WERI-Rb-1 (cell line): ENCODE measurements around the gene PYGL.
"Not testable (repeated sequence)": the region's sequence is repeated elsewhere in the genome, so short reads cannot be mapped to it uniquely, and the experiment has no call there.

Experiments
- DNase-seq: peaks from one replicate; pipeline ENCODE4 v3.0.0-alpha.2; 2020
- H3K27ac ChIP-seq: fragments of 250-450 bp; sonication (Bioruptor Pico); 2 replicates; pipeline ENCODE4 v1.5.1; 2020; ENCODE audit warnings: mild to moderate bottlenecking, moderate library complexity
- H3K27me3 ChIP-seq: fragments of 250-450 bp; sonication (Bioruptor Pico); 2 replicates; pipeline ENCODE4 v1.5.1; 2021; ENCODE audit warnings: mild to moderate bottlenecking, low read depth, moderate library complexity; ENCODE audit not compliant: insufficient read depth, severe bottlenecking
- H3K36me3 ChIP-seq: fragments of 250-450 bp; sonication (Bioruptor Pico); 2 replicates; pipeline ENCODE4 v1.5.1; 2020; ENCODE audit warnings: mild to moderate bottlenecking, moderate library complexity
- H3K4me3 ChIP-seq: 2 replicates; pipeline ENCODE4 v1.5.1; 2011; ENCODE audit warnings: low read depth, mild to moderate bottlenecking, control low read depth, low read length
- H3K9me3 ChIP-seq: fragments of 250-450 bp; sonication (Bioruptor Pico); 2 replicates; pipeline ENCODE4 v1.5.1; 2021; ENCODE audit warnings: mild to moderate bottlenecking, moderate library complexity; ENCODE audit not compliant: severe bottlenecking
- TF ChIP-seq, protein P1 (sequence below): IDR thresholded peaks from 2 replicates; pipeline ENCODE4 v1.5.1; 2011; ENCODE audit warnings: low read depth, mild to moderate bottlenecking, control low read depth, inconsistent platforms, low read length

The PYGL gene

DNA sequence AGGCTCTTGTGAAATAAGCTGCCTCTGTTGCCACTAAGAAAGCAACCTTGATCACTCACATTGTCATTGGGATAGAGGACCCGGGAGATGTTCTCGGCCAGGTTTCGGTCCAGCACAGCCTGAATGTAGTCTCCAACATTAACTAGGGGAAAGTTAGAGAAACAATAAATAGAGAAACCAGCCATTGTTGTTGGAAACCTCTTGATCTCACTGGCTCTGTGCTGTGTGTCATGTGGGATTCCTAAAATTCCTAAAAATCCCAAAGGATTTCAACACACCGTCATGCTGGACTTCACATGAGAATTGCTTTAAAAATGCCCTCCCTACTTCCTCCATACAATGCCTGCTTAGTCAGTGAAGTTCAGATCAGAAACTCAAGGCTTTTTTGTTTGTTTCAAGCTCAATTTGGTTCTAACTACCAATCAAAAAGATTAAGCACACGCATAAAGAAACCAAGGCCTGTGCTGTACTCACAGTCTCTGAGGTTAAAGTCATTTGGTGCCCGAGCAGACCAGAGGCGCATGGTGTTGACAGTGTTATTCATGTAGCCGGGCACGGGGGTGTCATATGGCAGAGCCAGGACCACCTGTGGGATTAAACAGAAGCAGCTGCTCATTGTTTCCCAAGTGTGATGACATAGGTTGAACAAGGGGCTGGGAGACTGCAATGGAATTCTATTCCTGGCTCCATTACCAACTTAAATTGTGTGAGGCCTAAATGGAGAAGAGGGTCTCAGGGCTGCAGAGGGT is 23.6 kb downstream of the PYGL start:
- no peak for DNase-seq
- no peak overlapping the region for H3K4me3 ChIP-seq
- H3K36me3 ChIP-seq = no peaks in the 10 kb centered on the region
- no peaks in the 10 kb centered on the region for H3K27me3 ChIP-seq
- no peak overlapping the region for H3K27ac ChIP-seq
- no peaks in the 10 kb centered on the region for H3K9me3 ChIP-seq
- TF ChIP-seq, protein P1, sequence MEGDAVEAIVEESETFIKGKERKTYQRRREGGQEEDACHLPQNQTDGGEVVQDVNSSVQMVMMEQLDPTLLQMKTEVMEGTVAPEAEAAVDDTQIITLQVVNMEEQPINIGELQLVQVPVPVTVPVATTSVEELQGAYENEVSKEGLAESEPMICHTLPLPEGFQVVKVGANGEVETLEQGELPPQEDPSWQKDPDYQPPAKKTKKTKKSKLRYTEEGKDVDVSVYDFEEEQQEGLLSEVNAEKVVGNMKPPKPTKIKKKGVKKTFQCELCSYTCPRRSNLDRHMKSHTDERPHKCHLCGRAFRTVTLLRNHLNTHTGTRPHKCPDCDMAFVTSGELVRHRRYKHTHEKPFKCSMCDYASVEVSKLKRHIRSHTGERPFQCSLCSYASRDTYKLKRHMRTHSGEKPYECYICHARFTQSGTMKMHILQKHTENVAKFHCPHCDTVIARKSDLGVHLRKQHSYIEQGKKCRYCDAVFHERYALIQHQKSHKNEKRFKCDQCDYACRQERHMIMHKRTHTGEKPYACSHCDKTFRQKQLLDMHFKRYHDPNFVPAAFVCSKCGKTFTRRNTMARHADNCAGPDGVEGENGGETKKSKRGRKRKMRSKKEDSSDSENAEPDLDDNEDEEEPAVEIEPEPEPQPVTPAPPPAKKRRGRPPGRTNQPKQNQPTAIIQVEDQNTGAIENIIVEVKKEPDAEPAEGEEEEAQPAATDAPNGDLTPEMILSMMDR = no peak

DNA sequence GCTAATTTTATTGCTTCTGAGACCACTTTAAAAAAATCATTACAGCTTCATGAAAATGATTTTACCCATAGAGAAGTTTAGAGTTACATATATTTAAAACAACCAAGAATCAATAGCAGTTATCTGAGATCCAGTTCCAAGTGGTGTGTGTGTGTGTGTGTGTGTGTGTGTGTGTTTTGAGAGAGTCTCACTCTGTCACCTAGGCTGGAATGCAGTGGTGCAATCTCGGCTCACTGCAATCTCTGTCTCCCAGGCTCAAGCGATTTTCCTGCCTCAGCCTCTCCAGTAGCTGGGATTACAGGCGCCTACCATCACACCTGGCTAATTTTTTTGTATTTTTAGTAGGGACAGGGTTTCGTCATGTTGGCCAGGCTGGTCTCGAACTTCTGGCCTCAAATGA is 24.8 kb downstream of the PYGL start:
- not testable (repeated sequence) for H3K4me3 ChIP-seq, H3K9me3 ChIP-seq, H3K27ac ChIP-seq, H3K36me3 ChIP-seq, H3K27me3 ChIP-seq, DNase-seq

DNA sequence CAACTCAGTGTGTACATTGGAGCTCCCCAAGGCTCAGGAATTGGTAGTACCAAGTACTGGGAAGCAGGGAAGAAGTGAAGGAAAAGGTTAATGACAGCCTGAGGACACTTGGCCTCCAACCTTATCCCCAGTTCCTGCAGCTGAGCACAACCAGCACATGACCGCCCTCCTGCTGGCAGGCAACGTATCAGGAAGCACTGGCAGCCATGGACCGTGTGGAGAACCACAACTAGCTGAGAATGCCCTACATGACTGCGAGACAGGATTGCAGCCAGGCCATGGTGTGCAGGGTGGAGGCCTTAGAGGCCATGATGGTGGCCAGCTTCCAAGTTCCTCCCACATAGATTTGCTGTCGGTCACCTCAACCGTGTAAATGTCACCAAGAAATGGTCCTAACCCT is 26.8 kb downstream of the PYGL start:
- Histone ChIP-seq H3K36me3 (no peaks in the 10 kb centered on the region), H3K9me3 (no peaks in the 10 kb centered on the region), H3K27me3 (no peaks in the 10 kb centered on the region), H3K27ac (no peak overlapping the region), H3K4me3 (no peak overlapping the region)
- DNase-seq = no peak
- TF ChIP-seq, protein P1 = 0 out of 2 replicates have a peak, but pooled peaks have one; percentile 5

DNA sequence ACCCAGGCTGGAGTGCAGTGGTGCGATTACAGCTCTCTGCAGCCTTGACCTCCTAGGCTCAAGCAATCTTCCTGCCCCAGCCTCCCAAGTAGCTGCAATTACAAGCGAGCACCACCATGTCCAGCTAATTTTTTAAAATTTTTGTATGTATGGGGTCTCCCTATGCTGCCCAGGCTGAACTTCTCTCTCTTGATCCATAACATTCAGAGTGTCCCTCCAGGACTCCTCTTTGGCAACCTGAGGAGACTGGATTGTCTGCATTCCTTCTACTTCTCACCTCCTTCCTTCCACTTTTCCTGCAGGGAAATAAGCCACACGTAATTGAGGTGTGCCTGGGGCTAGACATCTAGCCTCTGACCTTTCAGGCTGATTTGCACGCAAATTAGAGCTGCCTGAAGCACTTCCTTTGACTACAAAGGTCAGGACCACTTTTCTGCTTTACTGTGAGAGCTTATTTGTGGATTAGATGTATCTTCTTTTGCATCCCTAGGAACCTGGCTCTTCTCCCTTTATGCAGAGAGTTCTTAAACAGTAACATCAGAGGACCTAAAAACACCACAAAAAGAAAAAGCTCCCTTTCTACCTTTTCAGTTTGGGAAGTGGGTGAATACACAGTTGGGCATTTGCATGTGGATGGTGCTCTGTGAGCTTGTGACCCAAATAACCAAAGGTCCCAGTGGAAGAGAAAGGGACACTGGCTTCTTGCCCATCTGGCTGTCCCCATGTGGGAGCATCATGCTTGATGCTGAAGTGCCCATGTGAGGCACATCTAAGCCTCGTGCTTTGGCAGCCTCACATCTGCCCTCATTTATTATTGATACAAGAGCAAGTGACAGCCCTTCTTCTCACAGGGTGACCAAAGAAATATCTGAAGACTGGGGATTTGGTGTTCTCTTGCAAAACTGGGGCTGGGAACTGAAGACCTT is 33.5 kb downstream of the PYGL start:
- no peaks in the 10 kb centered on the region for H3K36me3 ChIP-seq
- H3K9me3 ChIP-seq = no peaks in the 10 kb centered on the region
- DNase-seq = no peak
- H3K27me3 ChIP-seq = no peaks in the 10 kb centered on the region
- H3K4me3 ChIP-seq = no peak overlapping the region
- TF ChIP-seq, protein P1 = no peak
- no peak overlapping the region for H3K27ac ChIP-seq

DNA sequence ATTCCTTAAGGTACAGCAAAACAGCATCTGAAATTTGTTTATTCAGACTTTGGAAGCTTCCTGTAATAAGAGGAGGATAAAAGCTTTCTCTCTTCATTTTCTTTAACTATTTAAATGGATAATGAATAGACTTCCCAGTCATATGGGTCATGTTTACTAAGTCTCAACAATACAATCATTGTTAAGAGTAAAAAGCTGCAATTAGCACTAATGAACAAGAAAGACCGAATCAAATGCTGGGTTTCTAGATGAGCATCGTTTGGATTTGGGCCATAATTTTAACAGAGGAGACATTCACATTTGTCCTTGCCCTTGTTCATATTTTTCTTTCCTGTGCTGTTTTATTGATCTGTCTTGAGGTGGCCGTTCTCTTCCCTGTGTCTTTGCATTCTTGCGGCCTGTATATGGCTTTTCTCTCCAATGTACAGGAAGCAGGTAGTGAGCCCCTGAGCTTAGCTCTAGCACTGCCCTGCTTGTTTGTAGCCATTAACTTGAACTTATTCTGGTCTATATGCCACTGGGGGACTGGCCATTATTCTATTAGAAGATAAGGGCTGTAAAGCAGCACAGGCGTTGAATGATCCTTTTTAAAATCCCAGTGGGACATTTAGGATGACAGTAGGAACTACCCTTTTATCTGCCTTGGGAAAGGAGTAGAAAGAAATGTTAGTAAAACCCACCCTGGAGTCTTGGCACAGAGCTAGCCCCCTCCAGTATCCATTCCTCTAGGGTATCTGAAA is 37.8 kb downstream of the PYGL start:
- no peak overlapping the region for H3K4me3 ChIP-seq
- no peak overlapping the region for H3K27ac ChIP-seq
- no peaks in the 10 kb centered on the region for H3K36me3 ChIP-seq
- H3K27me3 ChIP-seq = no peaks in the 10 kb centered on the region
- no peak for DNase-seq
- TF ChIP-seq, protein P1 = no peak
- no peaks in the 10 kb centered on the region for H3K9me3 ChIP-seq

DNA sequence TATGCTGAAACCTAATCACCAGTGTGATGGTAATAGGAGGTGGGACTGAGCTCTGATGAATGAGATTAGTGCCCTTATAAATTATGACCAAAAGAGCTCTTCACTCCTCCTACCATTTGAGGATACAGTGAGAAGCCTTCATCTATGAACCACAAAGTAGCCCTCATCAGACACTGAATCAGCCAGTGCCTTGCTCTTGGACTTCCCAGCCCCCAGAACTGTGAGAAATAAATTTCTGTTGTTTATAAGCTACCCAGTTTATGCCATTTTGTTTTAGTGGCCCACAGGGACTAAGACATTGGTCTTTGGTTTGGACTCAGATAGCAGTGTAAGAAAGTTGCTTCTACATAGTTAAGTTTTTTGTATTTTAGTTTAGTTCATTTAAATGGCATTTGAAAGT is 39.6 kb downstream of the PYGL start:
- TF ChIP-seq, protein P1 = no peak
- Histone ChIP-seq H3K9me3 (no peaks in the 10 kb centered on the region), H3K36me3 (no peaks in the 10 kb centered on the region), H3K4me3 (no peak overlapping the region), H3K27me3 (no peaks in the 10 kb centered on the region), H3K27ac (no peak overlapping the region)
- no peak for DNase-seq
